WTC11 (cell line): ENCODE data around the gene CHAT. TPM values are rescaled to one million over a fixed set of nuclear protein-coding genes. Genes with fewer than 3 reads are reported as not detected.

ENCODE experiments used
- ATAC-seq: fragments of 200-7000 bp; cut with Tn5 transposase; 2 replicates; pipeline ENCODE4 v1.10.0; 2021; ENCODE audit warnings: mild to moderate bottlenecking, moderate library complexity
- CTCF ChIA-PET: fragments of 300-600 bp; sonication (Branson Sonifier 250); formaldehyde crosslinking; loops from one replicate; lab custom pipeline; 2021; ENCODE audit warnings: antibody characterized with exemption; lab: Charles Lee
- POLR2A ChIA-PET: fragments of 350-600 bp; sonication (Branson Sonifier 250); formaldehyde crosslinking; loops from one replicate; lab custom pipeline; 2021; ENCODE audit warnings: antibody characterized with exemption; lab: Charles Lee
- DNase-seq: peaks from one replicate; pipeline ENCODE4 v3.0.0; 2021; ENCODE audit warnings: low spot score
- H3K27ac Mint-ChIP-seq: 2 replicates; pipeline ENCODE4 v1.8.0; 2021; ENCODE audit warnings: mixed read lengths
- H3K27me3 Mint-ChIP-seq: 2 replicates; pipeline ENCODE4 v1.8.0; 2021; ENCODE audit warnings: low read depth, mild to moderate bottlenecking, moderate library complexity, mixed read lengths
- H3K36me3 Mint-ChIP-seq: 2 replicates; pipeline ENCODE4 v1.8.0; 2021; ENCODE audit warnings: mixed read lengths
- H3K4me1 Mint-ChIP-seq: 2 replicates; pipeline ENCODE4 v1.8.0; 2022; ENCODE audit warnings: mixed read lengths
- H3K4me3 Mint-ChIP-seq: 2 replicates; pipeline ENCODE4 v1.8.0; 2021; ENCODE audit warnings: mild to moderate bottlenecking, moderate library complexity, mixed read lengths
- H3K9me3 Mint-ChIP-seq: 2 replicates; pipeline ENCODE4 v1.8.0; 2021; ENCODE audit warnings: mixed read lengths
- CBFB ChIP-seq: sonication (generic); formaldehyde crosslinking; IDR thresholded peaks from 2 replicates; pipeline ENCODE4 v1.8.1; 2022; ENCODE audit warnings: mild to moderate bottlenecking, low read depth, missing genetic modification reagents
- ESRRA ChIP-seq: sonication (generic); formaldehyde crosslinking; IDR thresholded peaks from 2 replicates; pipeline ENCODE4 v1.8.1; 2022; ENCODE audit warnings: mild to moderate bottlenecking, missing genetic modification reagents, borderline replicate concordance
- ETV6 ChIP-seq: sonication (generic); formaldehyde crosslinking; IDR thresholded peaks from 2 replicates; pipeline ENCODE4 v1.8.1; 2022; ENCODE audit warnings: mild to moderate bottlenecking, missing genetic modification reagents
- IRF2 ChIP-seq: sonication (generic); formaldehyde crosslinking; IDR thresholded peaks from 2 replicates; pipeline ENCODE4 v1.8.0; 2022; ENCODE audit warnings: low read depth, missing genetic modification reagents, borderline replicate concordance
- JAZF1 ChIP-seq: fragments of 250-450 bp; sonication (Bioruptor Pico); IDR thresholded peaks from 2 replicates; pipeline ENCODE4 v1.9.0; 2021; ENCODE audit warnings: moderate library complexity, mild to moderate bottlenecking, inconsistent platforms
- KAT7 ChIP-seq: sonication (generic); formaldehyde crosslinking; IDR thresholded peaks from 2 replicates; pipeline ENCODE4 v1.8.1; 2023; ENCODE audit warnings: missing genetic modification reagents, mild to moderate bottlenecking, borderline replicate concordance
- MXD4 ChIP-seq: fragments of 250-450 bp; sonication (Bioruptor Pico); IDR thresholded peaks from 2 replicates; pipeline ENCODE4 v1.8.0; 2021; ENCODE audit warnings: mild to moderate bottlenecking, moderate library complexity, borderline replicate concordance
- NFATC4 ChIP-seq: fragments of 250-450 bp; sonication (Bioruptor Pico); IDR thresholded peaks from 2 replicates; pipeline ENCODE4 v1.9.0; 2021; ENCODE audit warnings: mild to moderate bottlenecking
- NFE2L1 ChIP-seq: sonication (generic); formaldehyde crosslinking; IDR thresholded peaks from 2 replicates; pipeline ENCODE4 v1.8.1; 2023; ENCODE audit warnings: missing genetic modification reagents
- NR1H2 ChIP-seq: sonication (generic); formaldehyde crosslinking; IDR thresholded peaks from 2 replicates; pipeline ENCODE4 v1.9.0; 2021; ENCODE audit warnings: mild to moderate bottlenecking, moderate library complexity, missing genetic modification reagents
- RORB ChIP-seq: fragments of 250-450 bp; sonication (Bioruptor Pico); IDR thresholded peaks from 2 replicates; pipeline ENCODE4 v1.9.0; 2021; ENCODE audit warnings: mild to moderate bottlenecking
- SOX15 ChIP-seq: fragments of 250-450 bp; sonication (Bioruptor Pico); IDR thresholded peaks from 2 replicates; pipeline ENCODE4 v1.9.0; 2021; ENCODE audit warnings: mild to moderate bottlenecking
- ZBTB21 ChIP-seq: sonication (generic); formaldehyde crosslinking; IDR thresholded peaks from 2 replicates; pipeline ENCODE4 v1.8.1; 2023; ENCODE audit warnings: mild to moderate bottlenecking, missing genetic modification reagents, borderline replicate concordance
- ZNF121 ChIP-seq: sonication (generic); formaldehyde crosslinking; IDR thresholded peaks from 2 replicates; pipeline ENCODE4 v1.8.0; 2023; ENCODE audit warnings: missing genetic modification reagents
- ZNF219 ChIP-seq: sonication (generic); formaldehyde crosslinking; IDR thresholded peaks from 2 replicates; pipeline ENCODE4 v1.8.0; 2023; ENCODE audit warnings: missing genetic modification reagents, mild to moderate bottlenecking, borderline replicate concordance
- ZNF232 ChIP-seq: sonication (generic); formaldehyde crosslinking; IDR thresholded peaks from 2 replicates; pipeline ENCODE4 v1.8.0; 2022; ENCODE audit warnings: mild to moderate bottlenecking, missing genetic modification reagents
- ZNF317 ChIP-seq: sonication (generic); formaldehyde crosslinking; IDR thresholded peaks from 2 replicates; pipeline ENCODE4 v1.8.1; 2023; ENCODE audit warnings: low read depth, mild to moderate bottlenecking, moderate library complexity, missing genetic modification reagents, borderline replicate concordance
- ZNF396 ChIP-seq: fragments of 250-450 bp; sonication (Bioruptor Pico); IDR thresholded peaks from 2 replicates; pipeline ENCODE4 v1.8.0; 2021; ENCODE audit warnings: mild to moderate bottlenecking, moderate library complexity, borderline replicate concordance
- ZNF416 ChIP-seq: fragments of 250-450 bp; sonication (Bioruptor Pico); IDR thresholded peaks from 2 replicates; pipeline ENCODE4 v1.9.0; 2021; ENCODE audit warnings: mild to moderate bottlenecking, inconsistent platforms
- ZNF671 ChIP-seq: fragments of 250-450 bp; sonication (Bioruptor Pico); IDR thresholded peaks from 2 replicates; pipeline ENCODE4 v1.8.0; 2021; ENCODE audit warnings: mild to moderate bottlenecking
- total RNA-seq: library from RNA; stranded (reverse); gene quantifications from 3 replicates; pipeline ENCODE4 v1.2.3, GENCODE V29; 2021
- TF ChIP-seq, protein P1 (sequence below): sonication (generic); formaldehyde crosslinking; IDR thresholded peaks from 2 replicates; pipeline ENCODE4 v1.8.1; 2023; ENCODE audit warnings: mild to moderate bottlenecking, missing genetic modification reagents, borderline replicate concordance
- TF ChIP-seq, protein P2 (sequence below): fragments of 250-450 bp; sonication (Bioruptor Pico); IDR thresholded peaks from 2 replicates; pipeline ENCODE4 v1.9.0; 2021; ENCODE audit warnings: moderate library complexity, mild to moderate bottlenecking, inconsistent platforms, borderline replicate concordance
- TF ChIP-seq, protein P3 (sequence below): sonication (generic); formaldehyde crosslinking; IDR thresholded peaks from 2 replicates; pipeline ENCODE4 v1.8.1; 2022; ENCODE audit warnings: missing genetic modification reagents, borderline replicate concordance
- TF ChIP-seq, protein P4 (sequence below): fragments of 250-450 bp; sonication (Bioruptor Pico); conservative IDR thresholded peaks from 2 replicates; pipeline ENCODE4 v1.9.0; 2021; ENCODE audit warnings: mild to moderate bottlenecking

CHAT gene
- total RNA-seq, 1 experiment from 2014 or later = not detected

DNA sequence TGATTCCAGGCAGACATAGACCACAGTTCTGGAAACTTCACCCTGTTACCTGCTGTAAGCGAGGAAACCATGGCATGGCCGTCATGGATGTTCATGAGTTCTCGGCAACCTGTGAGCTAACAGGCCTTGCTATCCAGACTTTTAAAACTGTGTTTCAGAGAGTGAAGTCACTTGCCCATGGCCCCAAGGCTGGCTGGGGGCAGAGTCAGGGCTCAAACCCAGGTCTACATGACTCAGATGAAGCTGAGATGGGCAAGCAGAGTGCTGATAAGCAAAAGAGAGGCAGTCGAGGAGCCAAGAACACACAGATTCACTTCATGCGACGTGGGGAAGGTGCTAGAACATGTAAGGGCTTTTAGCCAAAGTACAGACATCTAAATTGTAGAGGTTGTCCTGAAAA, 97.1 kb downstream of the CHAT start:
- Mint-ChIP-seq H3K36me3 (peaks cover 13% of the 10 kb centered on the region), H3K4me3 (no peak overlapping the region), H3K27me3 (peaks cover 23% of the 10 kb centered on the region), H3K9me3 (peaks cover 30% of the 10 kb centered on the region), H3K4me1 (0 out of 2 replicates have a peak, but pooled peaks cover 4% of the 10 kb centered on the region), H3K27ac (no peak overlapping the region)
- ATAC-seq (no peak), DNase-seq (no peak)
- POLR2A ChIA-PET = no interaction called here
- CTCF ChIA-PET = interaction anchor here (0.7 to 1.6 kb wide), 2 partner anchors 10 to 12 kb away, joined by 3 to 5 read pairs; no protein-coding TSS in a partner anchor
- no peak for TF ChIP-seq KAT7 (CRISPR knock-in tag)
- no peak for TF ChIP-seq ESRRA (CRISPR knock-in tag)
- TF ChIP-seq CBFB = no peak
- no peak for TF ChIP-seq ZNF317 (CRISPR knock-in tag)
- TF ChIP-seq ETV6 (CRISPR knock-in tag) = no peak

DNA sequence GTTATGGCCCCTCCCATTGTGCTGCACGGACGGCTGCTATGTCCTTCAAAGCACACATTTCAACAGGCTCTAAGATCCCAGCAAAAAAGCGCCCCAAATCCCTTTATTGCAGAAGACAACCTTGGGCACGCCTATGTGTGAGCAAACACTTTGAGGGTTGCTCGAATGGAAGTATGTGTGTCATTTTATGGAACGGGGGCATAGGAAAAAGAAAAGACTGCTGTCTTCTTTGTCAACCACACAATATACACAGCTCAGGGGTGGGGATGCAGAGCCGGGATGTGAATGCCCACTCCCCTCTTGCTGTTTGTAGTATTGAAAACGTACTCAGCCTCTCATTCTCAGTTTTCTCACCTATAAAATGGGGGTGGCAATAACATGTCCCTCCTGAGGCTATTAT, 97.6 kb downstream of the CHAT start:
- TF ChIP-seq ZBTB21 (CRISPR knock-in tag) (no peak), ZNF396 (CRISPR knock-in tag) (no peak), RORB (no peak), MXD4 (no peak), IRF2 (CRISPR knock-in tag) (no peak), NFE2L1 (no peak)
- TF ChIP-seq, protein P1, sequence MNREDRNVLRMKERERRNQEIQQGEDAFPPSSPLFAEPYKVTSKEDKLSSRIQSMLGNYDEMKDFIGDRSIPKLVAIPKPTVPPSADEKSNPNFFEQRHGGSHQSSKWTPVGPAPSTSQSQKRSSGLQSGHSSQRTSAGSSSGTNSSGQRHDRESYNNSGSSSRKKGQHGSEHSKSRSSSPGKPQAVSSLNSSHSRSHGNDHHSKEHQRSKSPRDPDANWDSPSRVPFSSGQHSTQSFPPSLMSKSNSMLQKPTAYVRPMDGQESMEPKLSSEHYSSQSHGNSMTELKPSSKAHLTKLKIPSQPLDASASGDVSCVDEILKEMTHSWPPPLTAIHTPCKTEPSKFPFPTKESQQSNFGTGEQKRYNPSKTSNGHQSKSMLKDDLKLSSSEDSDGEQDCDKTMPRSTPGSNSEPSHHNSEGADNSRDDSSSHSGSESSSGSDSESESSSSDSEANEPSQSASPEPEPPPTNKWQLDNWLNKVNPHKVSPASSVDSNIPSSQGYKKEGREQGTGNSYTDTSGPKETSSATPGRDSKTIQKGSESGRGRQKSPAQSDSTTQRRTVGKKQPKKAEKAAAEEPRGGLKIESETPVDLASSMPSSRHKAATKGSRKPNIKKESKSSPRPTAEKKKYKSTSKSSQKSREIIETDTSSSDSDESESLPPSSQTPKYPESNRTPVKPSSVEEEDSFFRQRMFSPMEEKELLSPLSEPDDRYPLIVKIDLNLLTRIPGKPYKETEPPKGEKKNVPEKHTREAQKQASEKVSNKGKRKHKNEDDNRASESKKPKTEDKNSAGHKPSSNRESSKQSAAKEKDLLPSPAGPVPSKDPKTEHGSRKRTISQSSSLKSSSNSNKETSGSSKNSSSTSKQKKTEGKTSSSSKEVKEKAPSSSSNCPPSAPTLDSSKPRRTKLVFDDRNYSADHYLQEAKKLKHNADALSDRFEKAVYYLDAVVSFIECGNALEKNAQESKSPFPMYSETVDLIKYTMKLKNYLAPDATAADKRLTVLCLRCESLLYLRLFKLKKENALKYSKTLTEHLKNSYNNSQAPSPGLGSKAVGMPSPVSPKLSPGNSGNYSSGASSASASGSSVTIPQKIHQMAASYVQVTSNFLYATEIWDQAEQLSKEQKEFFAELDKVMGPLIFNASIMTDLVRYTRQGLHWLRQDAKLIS (CRISPR knock-in tag) = no peak
- TF ChIP-seq, all 79 proteins: peak for 0
- H3K27me3 Mint-ChIP-seq = peaks cover 18% of the 10 kb centered on the region
- H3K9me3 Mint-ChIP-seq = peaks cover 30% of the 10 kb centered on the region
- POLR2A ChIA-PET = no interaction called here
- CTCF ChIA-PET = interaction anchor here (0.7 to 1.6 kb wide), 2 partner anchors 10 to 11 kb away, joined by 3 to 5 read pairs; no protein-coding TSS in a partner anchor
- DNase-seq (no peak), ATAC-seq (no peak)
- no peak overlapping the region for H3K4me3 Mint-ChIP-seq
- H3K27ac Mint-ChIP-seq = no peak overlapping the region
- H3K36me3 Mint-ChIP-seq = peaks cover 16% of the 10 kb centered on the region
- H3K4me1 Mint-ChIP-seq = 0 out of 2 replicates have a peak, but pooled peaks cover 4% of the 10 kb centered on the region

DNA sequence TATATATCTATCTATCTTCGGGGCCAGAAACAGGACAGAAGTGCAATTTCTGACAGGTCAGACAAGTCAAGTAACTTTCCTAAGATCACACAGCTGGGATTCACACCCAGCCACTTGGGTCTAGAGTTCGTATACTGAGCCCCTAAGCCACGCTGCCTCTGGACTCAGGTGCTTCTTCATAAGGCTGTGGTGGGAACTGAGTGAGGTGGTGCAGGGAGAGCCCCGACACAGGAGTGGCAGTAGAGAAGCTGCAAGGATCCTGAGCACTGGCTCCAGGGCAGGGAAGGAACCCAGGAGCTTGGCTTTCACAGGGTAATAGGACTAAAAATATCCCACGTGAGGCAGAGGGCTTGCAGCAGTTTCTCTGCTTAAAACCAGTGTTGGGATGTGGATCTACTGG, 99.4 kb downstream of the CHAT start:
- Mint-ChIP-seq H3K36me3 (peaks cover 16% of the 10 kb centered on the region), H3K9me3 (peaks cover 30% of the 10 kb centered on the region), H3K4me3 (no peak overlapping the region), H3K27ac (no peak overlapping the region), H3K4me1 (0 out of 2 replicates have a peak, but pooled peaks cover 4% of the 10 kb centered on the region), H3K27me3 (peaks cover 12% of the 10 kb centered on the region)
- ATAC-seq (no peak), DNase-seq (no peak)
- ChIA-PET CTCF (no interaction called here), POLR2A (no interaction called here)
- TF ChIP-seq CBFB (no peak), ZNF416 (CRISPR knock-in tag) (no peak), SOX15 (CRISPR knock-in tag) (no peak), ZNF219 (CRISPR knock-in tag) (no peak), JAZF1 (CRISPR knock-in tag) (no peak), NFE2L1 (no peak), IRF2 (CRISPR knock-in tag) (no peak), NR1H2 (CRISPR knock-in tag) (no peak), ZNF671 (CRISPR knock-in tag) (no peak), ZNF232 (CRISPR knock-in tag) (no peak), ZNF121 (CRISPR knock-in tag) (no peak), NFATC4 (no peak)
- TF ChIP-seq, protein P2, sequence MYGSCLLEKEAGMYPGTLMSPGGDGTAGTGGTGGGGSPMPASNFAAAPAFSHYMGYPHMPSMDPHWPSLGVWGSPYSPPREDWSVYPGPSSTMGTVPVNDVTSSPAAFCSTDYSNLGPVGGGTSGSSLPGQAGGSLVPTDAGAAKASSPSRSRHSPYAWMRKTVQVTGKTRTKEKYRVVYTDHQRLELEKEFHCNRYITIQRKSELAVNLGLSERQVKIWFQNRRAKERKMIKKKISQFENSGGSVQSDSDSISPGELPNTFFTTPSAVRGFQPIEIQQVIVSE (CRISPR knock-in tag) = no peak
- TF ChIP-seq, protein P3, sequence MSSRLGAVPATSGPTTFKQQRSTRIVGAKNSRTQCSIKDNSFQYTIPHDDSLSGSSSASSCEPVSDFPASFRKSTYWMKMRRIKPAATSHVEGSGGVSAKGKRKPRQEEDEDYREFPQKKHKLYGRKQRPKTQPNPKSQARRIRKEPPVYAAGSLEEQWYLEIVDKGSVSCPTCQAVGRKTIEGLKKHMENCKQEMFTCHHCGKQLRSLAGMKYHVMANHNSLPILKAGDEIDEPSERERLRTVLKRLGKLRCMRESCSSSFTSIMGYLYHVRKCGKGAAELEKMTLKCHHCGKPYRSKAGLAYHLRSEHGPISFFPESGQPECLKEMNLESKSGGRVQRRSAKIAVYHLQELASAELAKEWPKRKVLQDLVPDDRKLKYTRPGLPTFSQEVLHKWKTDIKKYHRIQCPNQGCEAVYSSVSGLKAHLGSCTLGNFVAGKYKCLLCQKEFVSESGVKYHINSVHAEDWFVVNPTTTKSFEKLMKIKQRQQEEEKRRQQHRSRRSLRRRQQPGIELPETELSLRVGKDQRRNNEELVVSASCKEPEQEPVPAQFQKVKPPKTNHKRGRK (CRISPR knock-in tag) = no peak
- TF ChIP-seq, protein P4, sequence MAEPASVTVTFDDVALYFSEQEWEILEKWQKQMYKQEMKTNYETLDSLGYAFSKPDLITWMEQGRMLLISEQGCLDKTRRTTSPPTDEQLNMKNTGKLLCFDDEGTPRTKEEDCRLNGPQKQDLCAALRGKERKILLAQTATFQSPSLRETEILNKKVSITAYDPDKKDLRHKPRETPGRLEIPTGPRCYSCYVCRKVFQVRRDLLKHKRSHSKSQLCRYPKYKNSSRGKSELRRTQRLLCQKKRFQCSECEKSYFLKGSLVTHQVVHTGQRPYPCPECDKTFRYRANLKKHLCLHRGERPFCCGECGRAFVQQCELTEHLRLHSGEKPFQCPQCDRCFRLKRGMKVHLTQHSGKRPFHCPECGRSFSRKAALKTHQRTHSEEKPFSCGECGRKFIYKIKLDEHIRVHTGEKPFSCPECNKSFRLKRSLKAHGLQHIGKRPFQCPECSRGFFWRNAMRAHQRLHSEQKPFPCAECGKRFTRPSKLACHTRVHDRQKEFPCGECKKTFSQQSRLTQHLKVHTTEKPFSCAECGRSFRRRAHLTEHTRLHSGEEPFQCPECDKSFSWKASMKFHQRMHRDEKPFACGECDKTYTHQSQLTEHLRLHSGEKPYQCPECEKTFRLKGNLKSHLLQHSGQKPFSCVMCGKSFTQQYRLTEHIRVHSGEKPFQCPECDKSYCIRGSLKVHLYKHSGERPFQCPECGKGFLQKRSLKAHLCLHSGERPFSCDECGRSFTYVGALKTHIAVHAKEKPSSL (CRISPR knock-in tag) = no peak
